Osteocyte (in vitro differentiated cells): ENCODE results near the gene CDK5RAP2. TPM values are rescaled to one million over a fixed set of nuclear protein-coding genes. Genes with fewer than 3 reads are reported as not detected.

Source experiments
- DNase-seq: peaks from one replicate; pipeline ENCODE4 v3.0.0; 2021; ENCODE audit warnings: mixed read lengths; ENCODE audit not compliant: unreplicated experiment; ENCODE audit errors: extremely low spot score
- H3K27ac Mint-ChIP-seq: one replicate; pipeline ENCODE4 v1.8.0; 2021; ENCODE audit warnings: mild to moderate bottlenecking, mixed read lengths; ENCODE audit not compliant: unreplicated experiment
- H3K27me3 Mint-ChIP-seq: one replicate; pipeline ENCODE4 v1.8.0; 2021; ENCODE audit warnings: mixed read lengths; ENCODE audit not compliant: unreplicated experiment
- H3K36me3 Mint-ChIP-seq: one replicate; pipeline ENCODE4 v1.8.0; 2021; ENCODE audit warnings: mixed read lengths; ENCODE audit not compliant: unreplicated experiment
- H3K4me1 Mint-ChIP-seq: one replicate; pipeline ENCODE4 v1.8.0; 2021; ENCODE audit warnings: mixed read lengths; ENCODE audit not compliant: unreplicated experiment
- H3K4me3 Mint-ChIP-seq: one replicate; pipeline ENCODE4 v1.8.0; 2021; ENCODE audit warnings: mild to moderate bottlenecking, moderate library complexity, mixed read lengths; ENCODE audit not compliant: unreplicated experiment
- H3K9me3 Mint-ChIP-seq: one replicate; pipeline ENCODE4 v1.8.0; 2021; ENCODE audit warnings: mixed read lengths; ENCODE audit not compliant: unreplicated experiment
- CTCF ChIP-seq: fragments of 200-600 bp; sonication (generic); IDR thresholded peaks from 2 replicates; pipeline ENCODE4 v1.5.0; 2021; ENCODE audit warnings: antibody characterized with exemption, mild to moderate bottlenecking, moderate library complexity
- total RNA-seq: library from RNA; stranded (reverse); gene quantifications from 2 replicates; pipeline ENCODE4 v1.2.1, GENCODE V29; 2021

The CDK5RAP2 gene
- total RNA-seq, 1 donor from 2014 or later: 48.7 TPM

- H3K36me3 Mint-ChIP-seq: peaks cover 40% of the 10 kb centered on the region
- H3K27ac Mint-ChIP-seq: no peak overlapping the region
- no peaks in the 10 kb centered on the region for H3K27me3 Mint-ChIP-seq
- peaks cover 2% of the 10 kb centered on the region for H3K4me1 Mint-ChIP-seq
- no peaks in the 10 kb centered on the region for H3K9me3 Mint-ChIP-seq
- DNase-seq: no peak
- H3K4me3 Mint-ChIP-seq: no peak overlapping the region
- TF ChIP-seq CTCF: no peak
Measured at GRCh38 chr9:120486835-120487234, 93.1 kb downstream of the CDK5RAP2 start.

GRCh38 chr9:120486347-120486746 is 93.6 kb downstream of the CDK5RAP2 start:
- Mint-ChIP-seq H3K4me3 (no peak overlapping the region), H3K4me1 (peaks cover 2% of the 10 kb centered on the region), H3K27ac (no peak overlapping the region), H3K27me3 (no peaks in the 10 kb centered on the region), H3K36me3 (peaks cover 39% of the 10 kb centered on the region), H3K9me3 (no peaks in the 10 kb centered on the region)
- no peak for DNase-seq
- TF ChIP-seq CTCF: no peak

- DNase-seq: no peak
- no peak overlapping the region for H3K4me3 Mint-ChIP-seq
- no peaks in the 10 kb centered on the region for H3K27me3 Mint-ChIP-seq
- peaks cover 2% of the 10 kb centered on the region for H3K4me1 Mint-ChIP-seq
- TF ChIP-seq CTCF: no peak
- no peak overlapping the region for H3K27ac Mint-ChIP-seq
- H3K36me3 Mint-ChIP-seq: peaks cover 39% of the 10 kb centered on the region
- H3K9me3 Mint-ChIP-seq: no peaks in the 10 kb centered on the region
Measured at GRCh38 chr9:120485788-120486187, 94.2 kb downstream of the CDK5RAP2 start.

- H3K27me3 Mint-ChIP-seq: no peaks in the 10 kb centered on the region
- H3K4me1 Mint-ChIP-seq: peaks cover 2% of the 10 kb centered on the region
- H3K27ac Mint-ChIP-seq: no peak overlapping the region
- H3K9me3 Mint-ChIP-seq: no peaks in the 10 kb centered on the region
- DNase-seq: no peak
- H3K36me3 Mint-ChIP-seq: peaks cover 25% of the 10 kb centered on the region
- H3K4me3 Mint-ChIP-seq: no peak overlapping the region
- TF ChIP-seq CTCF: no peak
Measured at GRCh38 chr9:120484162-120484561, 95.8 kb downstream of the CDK5RAP2 start.

GRCh38 chr9:120482424-120483186 is 97.4 kb downstream of the CDK5RAP2 start:
- Mint-ChIP-seq H3K4me3 (no peak overlapping the region), H3K27me3 (no peaks in the 10 kb centered on the region), H3K4me1 (peaks cover 10% of the 10 kb centered on the region), H3K9me3 (no peaks in the 10 kb centered on the region), H3K36me3 (peaks cover 13% of the 10 kb centered on the region), H3K27ac (no peak overlapping the region)
- no peak for DNase-seq
- TF ChIP-seq CTCF: no peak
